Epithelial cell of esophagus (primary cell): ENCODE data around the gene GLUD2.

Experiments
- DNase-seq: peaks from one replicate; pipeline ENCODE4 v3.0.0; 2010; ENCODE audit warnings: low read depth
- H3K4me3 ChIP-seq: 2 replicates; pipeline ENCODE4 v1.5.1; 2011; ENCODE audit warnings: mild to moderate bottlenecking, low read length, control low read depth
- TF ChIP-seq, protein P1 (sequence below): IDR thresholded peaks from 2 replicates; pipeline ENCODE4 v1.5.1; 2011; ENCODE audit warnings: low read depth, mild to moderate bottlenecking, low read length, control low read depth, inconsistent platforms; ENCODE audit not compliant: insufficient read depth; ENCODE audit errors: missing control alignments

The GLUD2 gene

DNA sequence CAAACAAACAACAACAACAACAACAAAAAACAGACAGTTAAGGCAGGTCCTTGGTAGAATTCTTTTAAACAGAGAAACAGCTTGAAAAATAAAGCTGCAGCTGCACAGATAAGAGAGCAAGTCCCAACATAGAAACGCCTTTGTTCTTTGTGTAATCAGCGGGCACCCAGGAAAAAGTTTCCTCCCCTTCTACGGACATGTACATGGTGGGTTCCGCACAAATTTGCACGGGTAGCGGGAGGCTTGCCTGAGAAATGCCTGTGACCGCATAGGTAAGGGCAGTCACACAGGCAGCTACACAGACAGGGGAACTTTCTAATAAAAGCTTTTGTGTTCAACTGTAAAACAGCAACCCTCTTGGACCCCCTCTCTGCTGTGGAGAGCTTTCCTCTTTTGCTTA, 36.2 kb upstream of the GLUD2 start:
- no peak overlapping the region for H3K4me3 ChIP-seq

DNA sequence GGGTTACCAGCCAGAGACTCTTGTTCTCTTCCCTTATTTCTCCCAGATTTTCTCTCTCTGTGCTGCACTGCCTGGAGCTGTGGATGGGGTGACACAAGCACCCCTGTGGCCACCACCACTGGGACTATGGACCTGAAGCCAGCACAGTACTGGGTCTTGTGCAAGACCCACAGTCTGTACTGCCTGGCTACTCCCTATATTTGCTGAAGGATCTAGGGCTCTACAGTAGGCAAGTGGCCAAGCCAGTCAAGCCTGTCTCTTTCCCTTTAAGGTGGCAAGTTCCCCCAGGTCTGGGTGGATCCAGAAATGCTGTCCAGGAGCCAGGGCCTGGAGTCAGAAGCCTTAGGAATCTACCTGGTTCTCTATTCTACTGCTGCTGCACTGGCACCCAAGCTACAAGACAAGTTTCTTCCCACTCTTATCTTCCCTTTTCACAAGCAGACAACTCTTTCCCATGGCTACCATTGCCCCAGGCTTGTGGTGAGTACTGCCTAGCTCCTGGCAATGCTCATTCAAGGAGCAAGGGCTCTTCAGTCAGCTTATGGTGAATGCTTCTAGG, 33.4 kb upstream of the GLUD2 start:
- TF ChIP-seq, protein P1, sequence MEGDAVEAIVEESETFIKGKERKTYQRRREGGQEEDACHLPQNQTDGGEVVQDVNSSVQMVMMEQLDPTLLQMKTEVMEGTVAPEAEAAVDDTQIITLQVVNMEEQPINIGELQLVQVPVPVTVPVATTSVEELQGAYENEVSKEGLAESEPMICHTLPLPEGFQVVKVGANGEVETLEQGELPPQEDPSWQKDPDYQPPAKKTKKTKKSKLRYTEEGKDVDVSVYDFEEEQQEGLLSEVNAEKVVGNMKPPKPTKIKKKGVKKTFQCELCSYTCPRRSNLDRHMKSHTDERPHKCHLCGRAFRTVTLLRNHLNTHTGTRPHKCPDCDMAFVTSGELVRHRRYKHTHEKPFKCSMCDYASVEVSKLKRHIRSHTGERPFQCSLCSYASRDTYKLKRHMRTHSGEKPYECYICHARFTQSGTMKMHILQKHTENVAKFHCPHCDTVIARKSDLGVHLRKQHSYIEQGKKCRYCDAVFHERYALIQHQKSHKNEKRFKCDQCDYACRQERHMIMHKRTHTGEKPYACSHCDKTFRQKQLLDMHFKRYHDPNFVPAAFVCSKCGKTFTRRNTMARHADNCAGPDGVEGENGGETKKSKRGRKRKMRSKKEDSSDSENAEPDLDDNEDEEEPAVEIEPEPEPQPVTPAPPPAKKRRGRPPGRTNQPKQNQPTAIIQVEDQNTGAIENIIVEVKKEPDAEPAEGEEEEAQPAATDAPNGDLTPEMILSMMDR: no peak
- H3K4me3 ChIP-seq: no peak overlapping the region
- DNase-seq: peak; percentile 59

More for the DNA sequence above, 36.2 kb upstream of the GLUD2 start:
- TF ChIP-seq, protein P1: no peak
- DNase-seq: no peak

DNA sequence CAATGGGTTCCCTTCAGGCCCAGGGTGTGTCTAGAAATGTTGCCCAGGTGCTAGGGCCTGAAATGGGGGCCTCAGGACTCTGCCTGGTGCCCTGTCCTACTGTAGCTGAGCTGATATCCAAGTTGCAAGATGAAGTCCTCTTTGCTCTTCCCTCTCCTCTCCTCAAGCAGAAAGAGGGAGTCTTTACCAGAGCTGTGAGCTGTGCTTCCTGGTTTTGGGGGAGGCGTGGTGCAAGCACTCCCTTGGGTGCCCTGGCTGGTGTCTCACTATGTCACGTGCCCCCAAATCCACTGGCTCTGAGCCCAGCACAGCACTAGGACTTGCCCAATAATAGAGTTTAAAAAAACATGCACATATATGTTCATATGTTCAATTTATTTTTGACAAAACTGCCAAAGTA, 32.6 kb upstream of the GLUD2 start:
- DNase-seq: no peak
- TF ChIP-seq, protein P1: no peak
- H3K4me3 ChIP-seq: no peak overlapping the region

DNA sequence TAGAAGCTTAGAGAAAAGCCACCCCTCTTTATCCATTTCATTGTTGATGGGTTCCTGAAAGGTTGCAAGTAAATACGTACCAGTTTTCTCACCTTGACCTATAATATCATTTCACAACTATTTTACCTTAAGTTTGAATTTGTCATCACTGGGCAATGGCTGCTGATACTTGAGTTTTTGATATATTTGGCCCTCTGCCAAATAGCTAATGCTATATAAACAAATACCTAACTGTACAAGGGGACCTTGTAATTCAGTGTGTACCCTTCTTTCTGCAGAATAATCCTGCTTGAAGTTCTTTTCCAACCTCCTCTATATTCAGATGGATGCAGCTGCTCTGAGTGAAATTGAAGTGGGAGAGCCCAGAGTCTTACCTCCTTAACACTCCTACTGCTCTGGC, 19.0 kb upstream of the GLUD2 start:
- TF ChIP-seq, protein P1: no peak
- no peak for DNase-seq

DNA sequence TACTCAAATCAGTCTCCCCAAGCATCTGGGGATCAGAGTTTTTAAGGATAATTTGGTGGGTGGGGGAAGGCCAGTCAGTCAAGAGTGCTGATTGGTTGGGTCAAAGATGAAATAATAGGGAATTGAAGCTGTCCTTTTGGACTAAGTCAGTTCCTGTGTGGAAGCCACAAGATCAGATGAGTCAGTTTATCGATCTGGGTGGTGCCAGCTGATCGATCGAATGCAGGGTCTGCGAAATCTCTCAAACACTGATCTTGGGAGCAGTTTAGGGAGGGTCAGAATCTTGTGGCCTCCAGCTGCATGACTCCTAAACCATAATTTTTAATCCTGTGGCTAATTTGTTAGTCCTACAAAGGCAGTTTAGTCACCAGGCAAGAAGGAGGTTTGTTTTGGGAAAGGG, 17.3 kb upstream of the GLUD2 start:
- TF ChIP-seq, protein P1: no peak
- H3K4me3 ChIP-seq: no peak overlapping the region
- DNase-seq: no peak

More for the DNA sequence above, 19.0 kb upstream of the GLUD2 start:
- no peak overlapping the region for H3K4me3 ChIP-seq

DNA sequence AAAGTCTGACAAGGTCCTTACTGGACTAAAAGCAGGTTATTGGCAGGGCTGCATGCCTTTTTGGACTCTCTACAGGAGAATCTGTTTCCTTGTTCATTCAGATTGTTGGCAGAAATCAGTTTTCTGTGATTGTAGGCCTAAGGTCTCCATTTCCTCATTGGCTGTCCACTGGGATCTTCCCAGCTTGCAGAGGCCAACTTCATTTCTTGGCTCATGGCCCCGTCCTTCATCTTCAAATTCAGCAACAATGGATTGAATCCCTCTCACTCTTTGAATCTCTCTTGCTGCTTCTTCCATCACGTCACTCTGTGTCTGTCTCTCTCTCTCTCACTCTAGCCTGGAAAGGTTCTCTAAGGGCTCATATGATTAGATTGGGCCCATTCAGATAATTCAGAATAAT, 14.9 kb upstream of the GLUD2 start:
- TF ChIP-seq, protein P1: no peak
- DNase-seq: no peak
- no peak overlapping the region for H3K4me3 ChIP-seq

DNA sequence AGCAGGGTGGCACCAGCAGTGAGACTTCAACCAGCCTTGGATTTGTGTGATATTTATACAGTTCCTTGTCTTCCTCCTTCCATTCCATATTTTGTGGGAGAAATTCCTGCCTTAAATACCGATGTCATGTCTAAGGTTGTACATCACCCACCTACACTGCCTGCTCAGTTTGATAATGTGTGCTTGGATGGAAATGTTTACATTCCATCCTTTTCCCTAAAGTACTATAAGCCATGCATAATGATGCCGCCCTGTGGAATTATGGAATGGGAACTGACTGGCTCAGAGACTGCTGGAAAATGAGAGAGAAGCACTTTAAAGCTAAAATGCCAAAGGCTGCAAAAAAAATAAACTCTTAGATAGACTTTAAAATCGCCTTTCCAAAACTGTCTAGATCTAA, 11.3 kb upstream of the GLUD2 start:
- TF ChIP-seq, protein P1: no peak
- no peak overlapping the region for H3K4me3 ChIP-seq
- DNase-seq: no peak
